GM23338 (cell line): ENCODE measurements around the gene H1-8. TPM values are rescaled to one million over a fixed set of nuclear protein-coding genes. Genes with fewer than 3 reads are reported as not detected.

Experiments used
- CREB1 ChIP-seq: fragments of 250-450 bp; sonication (Bioruptor Pico); IDR thresholded peaks from 2 replicates; pipeline ENCODE4 v1.5.0; 2020; ENCODE audit warnings: low read depth, mild to moderate bottlenecking, moderate library complexity
- CTCF ChIP-seq, 2 experiments: fragments of 200-600 bp in 1 of 2; sonication (generic) in 1 of 2; conservative IDR thresholded peaks; 2 replicates each; pipeline versions ENCODE4 v1.5.1 to v1.6.1; 2016 to 2017; ENCODE audit warnings: antibody characterized with exemption in 2 of 2, low read depth in 2 of 2, mild to moderate bottlenecking in 2 of 2, moderate library complexity in 1 of 2
- ETS1 ChIP-seq: IDR thresholded peaks from 2 replicates; pipeline ENCODE4 v1.6.1; 2016; ENCODE audit warnings: antibody characterized with exemption
- NANOG ChIP-seq: IDR thresholded peaks from 2 replicates; pipeline ENCODE4 v1.6.1; 2016; ENCODE audit warnings: antibody characterized with exemption, borderline replicate concordance
- POLR2AphosphoS5 ChIP-seq: IDR thresholded peaks from 2 replicates; pipeline ENCODE4 v1.6.1; 2016; ENCODE audit warnings: antibody characterized with exemption, low read depth
- REST ChIP-seq: IDR thresholded peaks from one replicate; pipeline ENCODE4 v1.6.1; 2018; ENCODE audit warnings: antibody characterized with exemption; ENCODE audit not compliant: unreplicated experiment
- STAT1 ChIP-seq: IDR thresholded peaks from one replicate; pipeline ENCODE4 v1.6.1; 2016; ENCODE audit warnings: antibody characterized with exemption; ENCODE audit not compliant: unreplicated experiment
- ZNF331 ChIP-seq: fragments of 250-450 bp; sonication (Bioruptor Pico); IDR thresholded peaks from 2 replicates; pipeline ENCODE4 v1.5.0; 2020; ENCODE audit warnings: low read depth, mild to moderate bottlenecking, moderate library complexity
- ZNF462 ChIP-seq: fragments of 250-450 bp; sonication (Bioruptor Pico); IDR thresholded peaks from 2 replicates; pipeline ENCODE4 v1.5.0; 2020; ENCODE audit warnings: mild to moderate bottlenecking, moderate library complexity
- polyA plus RNA-seq: library from polyadenylated mRNA; unstranded; fragments of >200 nt; fragmentation: Nextera tagmentation; extraction: Ambion mirVana; gene quantifications from 2 replicates; pipeline ENCODE4 v1.2.1, GENCODE V29; 2016
- total RNA-seq: library from RNA; depleted of rRNA; stranded (reverse); fragments of >200 nt; shearing (Covaris generic); gene quantifications from 2 replicates; pipeline ENCODE4 v1.2.3, GENCODE V29; 2014

H1-8 gene
- total and polyA plus RNA-seq, 2 experiments from 2014 or later = not detected

- TF ChIP-seq ZNF462 (CRISPR knock-in tag) = no peak
- no peak for TF ChIP-seq NANOG
- TF ChIP-seq REST = no peak
- no peak for TF ChIP-seq CTCF (conservative IDR thresholded peaks at IDR 0.05; ENCODE audit: low read depth in 2 of 2)
- TF ChIP-seq POLR2AphosphoS5 = no peak
- TF ChIP-seq ETS1 = no peak
- TF ChIP-seq STAT1 = no peak
- TF ChIP-seq ZNF331 (CRISPR knock-in tag) = no peak
- TF ChIP-seq CREB1 (CRISPR knock-in tag) = no peak
These were observed 15.3 kb downstream of the H1-8 start (continued) for GRCh38 chr3:129558081-129558771.
